Measurements from ENCODE around the gene MACROD2.

MACROD2 gene

DNA sequence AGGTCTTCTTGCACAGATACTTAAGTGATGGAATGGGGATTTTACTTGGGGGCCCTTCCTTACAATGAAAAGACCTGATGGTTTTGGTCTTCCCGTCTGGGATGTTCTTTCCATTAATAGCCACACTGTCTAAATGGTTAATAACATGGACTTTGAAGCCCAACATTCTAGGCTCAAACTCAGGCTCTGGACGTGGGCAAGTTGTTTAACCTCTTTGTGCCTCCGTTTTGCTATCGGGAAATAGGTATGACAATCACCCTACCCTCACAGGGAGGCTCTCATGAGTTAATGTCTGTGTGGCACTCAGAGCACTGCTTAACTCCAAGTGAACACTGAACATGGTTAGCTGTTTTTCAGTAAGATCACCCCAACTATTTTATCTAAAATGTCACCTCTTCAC, 702.8 kb downstream of the MACROD2 start:
- Histone ChIP-seq H3K4me1 (no peaks in the 10 kb centered on the region; the same call in 1 of the 2 replicates), H3K36me3 (no peaks in the 10 kb centered on the region), H3K9me3 (no peaks in the 10 kb centered on the region), H3K4me3 (ENCODE audit: low read depth, low read length) (no peak overlapping the region), H3K27me3 (no peaks in the 10 kb centered on the region)
- TF ChIP-seq, protein P1, sequence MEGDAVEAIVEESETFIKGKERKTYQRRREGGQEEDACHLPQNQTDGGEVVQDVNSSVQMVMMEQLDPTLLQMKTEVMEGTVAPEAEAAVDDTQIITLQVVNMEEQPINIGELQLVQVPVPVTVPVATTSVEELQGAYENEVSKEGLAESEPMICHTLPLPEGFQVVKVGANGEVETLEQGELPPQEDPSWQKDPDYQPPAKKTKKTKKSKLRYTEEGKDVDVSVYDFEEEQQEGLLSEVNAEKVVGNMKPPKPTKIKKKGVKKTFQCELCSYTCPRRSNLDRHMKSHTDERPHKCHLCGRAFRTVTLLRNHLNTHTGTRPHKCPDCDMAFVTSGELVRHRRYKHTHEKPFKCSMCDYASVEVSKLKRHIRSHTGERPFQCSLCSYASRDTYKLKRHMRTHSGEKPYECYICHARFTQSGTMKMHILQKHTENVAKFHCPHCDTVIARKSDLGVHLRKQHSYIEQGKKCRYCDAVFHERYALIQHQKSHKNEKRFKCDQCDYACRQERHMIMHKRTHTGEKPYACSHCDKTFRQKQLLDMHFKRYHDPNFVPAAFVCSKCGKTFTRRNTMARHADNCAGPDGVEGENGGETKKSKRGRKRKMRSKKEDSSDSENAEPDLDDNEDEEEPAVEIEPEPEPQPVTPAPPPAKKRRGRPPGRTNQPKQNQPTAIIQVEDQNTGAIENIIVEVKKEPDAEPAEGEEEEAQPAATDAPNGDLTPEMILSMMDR (IDR thresholded peaks at IDR 0.05; ENCODE audit: low read depth, low read length): no peak
- no peak for DNase-seq

DNA sequence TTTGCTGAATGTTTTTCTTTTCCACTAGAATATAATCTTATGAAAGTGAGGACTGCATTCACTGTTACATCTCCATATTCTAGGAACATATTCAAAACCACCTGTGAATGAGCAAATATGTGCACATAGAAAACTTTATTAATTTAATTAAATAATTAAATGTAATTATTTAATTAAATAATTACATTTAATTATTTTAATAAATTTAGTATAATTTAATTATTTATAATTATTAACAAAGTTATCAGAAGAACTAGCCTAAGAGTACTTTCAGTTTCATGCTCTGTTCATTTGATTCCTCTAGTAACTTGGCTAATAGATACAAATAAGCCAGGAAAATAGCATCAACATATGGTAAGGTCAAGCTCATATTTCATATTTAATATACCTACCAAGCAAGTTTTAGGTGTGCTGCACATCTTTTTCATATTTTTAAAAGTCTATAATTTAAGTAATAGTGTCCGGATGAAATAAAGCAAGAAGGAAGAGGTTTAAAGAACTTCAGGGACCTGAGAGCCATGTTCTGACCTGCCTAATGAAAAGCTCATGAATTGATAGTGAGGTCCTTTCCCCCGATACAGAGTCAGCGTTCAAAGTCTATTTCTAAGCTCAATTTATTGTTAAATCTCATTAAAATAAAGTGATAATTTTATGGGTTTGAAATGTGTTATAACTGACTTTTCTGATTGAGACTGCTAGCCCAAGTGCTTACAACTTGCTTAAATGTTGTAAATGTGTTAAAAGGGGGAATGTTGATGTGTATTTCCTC, 703.5 kb downstream of the MACROD2 start:
- H3K9me3 ChIP-seq: no peaks in the 10 kb centered on the region
- no peak for DNase-seq
- no peak overlapping the region for H3K4me3 ChIP-seq (ENCODE audit: low read depth, low read length)
- TF ChIP-seq, protein P1 (IDR thresholded peaks at IDR 0.05; ENCODE audit: low read depth, low read length): no peak
- H3K4me1 ChIP-seq: no peaks in the 10 kb centered on the region; the same call in 1 of the 2 replicates
- no peaks in the 10 kb centered on the region for H3K36me3 ChIP-seq
- H3K27me3 ChIP-seq: no peaks in the 10 kb centered on the region

DNA sequence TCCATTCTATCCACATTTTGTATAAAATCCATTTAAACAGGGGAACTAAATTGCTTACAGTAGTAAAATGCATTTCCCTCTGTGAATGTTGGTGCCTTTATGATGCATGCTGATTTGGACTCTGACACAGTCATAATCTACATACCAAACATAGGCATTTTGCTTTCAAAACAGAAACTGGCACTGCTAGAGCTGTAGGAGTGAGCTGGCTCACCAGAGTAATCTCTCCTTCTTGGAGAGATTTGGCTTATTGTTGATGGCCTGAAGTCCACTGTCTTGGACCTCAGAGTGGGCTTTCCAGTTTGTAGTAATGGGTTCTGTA, 705.3 kb downstream of the MACROD2 start:
- Histone ChIP-seq H3K4me3 (ENCODE audit: low read depth, low read length) (no peak overlapping the region), H3K36me3 (no peaks in the 10 kb centered on the region), H3K9me3 (no peaks in the 10 kb centered on the region), H3K4me1 (no peaks in the 10 kb centered on the region; the same call in 1 of the 2 replicates), H3K27me3 (no peaks in the 10 kb centered on the region)
- no peak for DNase-seq
- TF ChIP-seq, protein P1 (IDR thresholded peaks at IDR 0.05; ENCODE audit: low read depth, low read length): no peak

DNA sequence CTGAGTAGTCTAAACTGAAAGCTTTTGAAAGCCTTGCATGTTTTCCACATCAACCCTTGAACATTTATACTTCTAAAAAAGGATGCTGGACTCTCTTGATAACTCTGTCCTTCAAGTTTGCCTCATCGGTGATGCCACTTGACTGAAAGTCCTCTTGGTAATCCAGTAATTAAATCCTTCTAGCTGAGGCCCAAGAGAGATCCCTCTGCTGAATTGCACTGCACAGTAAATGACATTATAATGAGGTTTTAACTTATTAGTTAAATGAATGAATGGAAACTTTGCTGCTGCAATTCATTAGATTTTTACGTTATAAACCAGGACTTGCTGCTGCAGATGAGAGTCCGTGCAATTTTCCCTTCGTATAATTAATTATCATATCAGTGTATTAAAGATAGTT, 706.0 kb downstream of the MACROD2 start:
- Histone ChIP-seq H3K27me3 (no peaks in the 10 kb centered on the region), H3K36me3 (no peaks in the 10 kb centered on the region), H3K4me1 (no peaks in the 10 kb centered on the region; the same call in 1 of the 2 replicates), H3K4me3 (ENCODE audit: low read depth, low read length) (no peak overlapping the region), H3K9me3 (no peaks in the 10 kb centered on the region)
- TF ChIP-seq, protein P1 (IDR thresholded peaks at IDR 0.05; ENCODE audit: low read depth, low read length): no peak
- no peak for DNase-seq

DNA sequence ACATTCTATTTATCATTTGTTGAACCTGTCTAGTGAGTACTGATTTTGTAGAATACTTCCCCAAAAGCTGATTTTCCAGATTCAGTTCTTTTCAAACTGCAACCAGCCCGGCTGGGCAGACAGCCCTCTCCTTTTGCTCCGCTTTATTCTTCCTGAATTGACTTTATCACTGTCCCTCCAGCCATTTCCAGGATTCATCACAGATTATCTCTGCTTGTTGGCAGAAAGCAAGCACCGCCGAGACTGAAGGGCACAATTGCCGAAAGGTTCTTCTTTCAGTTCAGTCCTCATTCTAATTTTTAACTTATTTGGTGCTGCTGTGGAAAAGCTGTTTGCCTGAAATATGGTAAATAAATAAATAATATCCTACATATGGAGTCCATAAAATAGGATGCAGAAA, 711.2 kb downstream of the MACROD2 start:
- H3K36me3 ChIP-seq: no peaks in the 10 kb centered on the region
- H3K4me1 ChIP-seq: no peaks in the 10 kb centered on the region
- TF ChIP-seq, protein P1 (IDR thresholded peaks at IDR 0.05; ENCODE audit: low read depth, low read length): no peak
- no peak overlapping the region for H3K4me3 ChIP-seq (ENCODE audit: low read depth, low read length)
- no peak for DNase-seq
- no peaks in the 10 kb centered on the region for H3K9me3 ChIP-seq
- no peaks in the 10 kb centered on the region for H3K27me3 ChIP-seq

DNA sequence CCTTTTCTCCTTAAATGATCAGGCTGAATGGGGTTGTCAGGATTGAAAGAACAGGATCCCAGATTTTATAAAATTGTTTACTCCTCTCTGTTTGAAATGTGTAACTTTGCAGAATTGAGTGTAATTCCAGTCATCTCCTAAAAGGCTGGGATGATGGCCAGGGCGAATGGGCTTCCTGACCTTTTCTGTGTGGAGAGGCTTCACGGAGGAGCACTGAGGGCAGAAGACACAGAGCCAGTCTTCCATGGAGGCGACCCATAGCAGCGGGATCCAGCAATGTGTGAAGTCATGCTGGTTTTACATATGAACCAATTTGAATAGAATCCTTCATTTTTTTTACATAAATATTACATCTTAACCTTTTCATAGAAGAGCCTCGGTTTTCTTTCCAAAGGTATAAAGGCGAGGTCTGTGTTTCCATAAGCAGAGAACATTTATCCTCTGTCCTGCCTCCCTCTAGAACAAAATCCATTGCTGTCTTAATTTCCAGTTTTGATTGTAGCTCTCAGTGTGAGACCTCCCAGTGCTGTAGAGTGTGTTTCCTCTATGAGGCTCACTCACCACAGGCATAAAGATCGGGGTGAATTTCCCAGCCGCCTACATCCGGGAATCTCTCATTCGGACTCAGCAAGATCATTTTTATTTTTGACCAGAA, 711.8 kb downstream of the MACROD2 start:
- Histone ChIP-seq H3K27me3 (no peaks in the 10 kb centered on the region), H3K9me3 (no peaks in the 10 kb centered on the region), H3K4me1 (no peaks in the 10 kb centered on the region), H3K36me3 (no peaks in the 10 kb centered on the region), H3K4me3 (ENCODE audit: low read depth, low read length) (no peak overlapping the region)
- TF ChIP-seq, protein P1 (IDR thresholded peaks at IDR 0.05; ENCODE audit: low read depth, low read length): no peak
- no peak for DNase-seq
